Right lobe of liver (tissue), 6 donors: ENCODE data around the gene LAPTM5. TPM values are rescaled to one million over a fixed set of nuclear protein-coding genes. Genes with fewer than 3 reads are reported as not detected.

ENCODE experiments used
- ATAC-seq, 4 donors: fragments of 200-7000 bp; cut with Tn5 transposase; one replicate each; pipeline ENCODE4 v1.9.1; 2020; ENCODE audit warnings: mild to moderate bottlenecking in 4 of 4, moderate library complexity in 4 of 4
- DNase-seq, 3 donors: peaks; one replicate each; pipeline ENCODE4 v3.0.0-alpha.2; 2020
- H3K27ac ChIP-seq, 3 donors: fragments of 200-600 bp; one replicate each; pipeline ENCODE4 v1.8.0; 2022
- H3K27me3 ChIP-seq, 2 donors: fragments of 200-600 bp; one replicate each; pipeline ENCODE4 v1.8.0; 2022
- H3K36me3 ChIP-seq, 4 donors: fragments of 200-600 bp; sonication (generic) in 1 of 4; one replicate each; pipeline versions ENCODE4 v1.5.1 to v1.8.0; 2017 to 2022; ENCODE audit warnings: control low read depth in 1 of 4
- H3K4me1 ChIP-seq, 4 donors: fragments of 200-600 bp; sonication (generic) in 1 of 4; one replicate each; pipeline versions ENCODE4 v1.5.1 to v1.8.0; 2017 to 2022; ENCODE audit warnings: control low read depth in 1 of 4
- H3K4me3 ChIP-seq, 3 donors: fragments of 200-600 bp; one replicate each; pipeline ENCODE4 v1.8.0; 2022
- H3K9me3 ChIP-seq, 4 donors: fragments of 200-600 bp; sonication (generic) in 1 of 4; one replicate each; pipeline versions ENCODE4 v1.5.1 to v1.8.0; 2017 to 2022; ENCODE audit warnings: control low read depth in 1 of 4
- POLR2A ChIP-seq: fragments of 450-650 bp; IDR thresholded peaks from one replicate; pipeline ENCODE4 v1.6.1; 2017; ENCODE audit warnings: antibody characterized with exemption, mild to moderate bottlenecking
- WGBS: methylation state at CpG from one replicate; pipeline ENCODE4 v1.1.6; 2018; ENCODE audit warnings: low coverage, low lambda C conversion rate; ENCODE audit not compliant: insufficient coverage; ENCODE audit errors: missing lambda C conversion rate; 5-methylcytosine and 5-hydroxymethylcytosine counted together
- intact Hi-C, 2 donors: fragments of 100-400 bp; cut with DNase I; formaldehyde crosslinking; loops; one replicate each; pipeline versions ENCODE4 v1.11.2 to v1.14.1; 2022
- total RNA-seq, 6 experiments: library from RNA; depleted of rRNA in 2 of 6; stranded (reverse); fragments of >200 nt in 2 of 6; fragmentation: NEBNext Ultra II Directional in 3 of 6; extraction: Animal tissue kit (Norgen Biotek cat#: 25700) in 3 of 6; gene quantifications; one replicate each; pipeline versions ENCODE4 v1.1.0 to v1.2.4, GENCODE V29; 2016 to 2023
- TF ChIP-seq, protein P1 (sequence below), 4 donors: fragments of 200-600 bp in 3 of 4; fragments of 450-650 bp in 1 of 4; IDR thresholded peaks; one replicate each; pipeline versions ENCODE4 v1.5.1 to v1.8.0; 2016 to 2022; ENCODE audit warnings: antibody characterized with exemption in 4 of 4, mild to moderate bottlenecking in 2 of 4
- donor health status: DM: no; HTN: yes; CAD: no.
- donor health status: DM: no; HTN: no; CAD: no.
- donor health status: DM: no; HTN: no; CAD: no.
- donor health status: DM: no; HTN: yes; CAD: no.
- donor health status: DM: no; HTN: yes; CAD: no.

LAPTM5 gene
- total RNA-seq, 6 experiments from 2014 or later: 21.2 to 81.0 (median 29.8) TPM

DNA sequence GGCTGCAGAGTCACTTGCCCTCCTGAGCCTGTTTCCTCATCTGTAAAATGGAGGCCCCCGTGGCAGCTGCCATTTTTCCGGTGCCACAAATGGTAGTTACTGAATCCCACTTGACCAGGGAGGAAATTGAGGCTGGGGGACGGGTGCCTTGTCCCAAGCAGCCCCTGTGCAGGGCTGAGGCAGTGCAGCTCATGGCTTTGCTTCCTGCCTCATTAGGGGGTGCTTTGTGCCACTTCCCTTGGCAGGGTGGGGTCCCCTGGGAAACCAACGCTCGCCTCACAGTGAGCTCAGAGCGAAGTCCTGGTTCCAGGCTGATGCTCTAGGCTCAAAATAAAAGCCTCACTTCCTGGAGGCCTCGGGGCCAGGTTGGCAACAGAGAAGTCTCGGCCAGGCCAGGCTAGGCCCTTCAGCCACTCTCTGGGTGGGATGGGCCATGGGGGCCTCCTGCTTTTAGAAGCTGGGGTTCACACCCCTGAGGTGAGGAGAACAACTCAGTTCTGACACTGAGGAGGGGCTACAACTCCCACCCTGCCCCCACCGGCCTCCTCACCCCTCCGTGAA lies 6.8 kb downstream of the LAPTM5 start:
- Histone ChIP-seq H3K27me3 (no peaks in the 10 kb centered on the region), H3K36me3 (no peaks in the 10 kb centered on the region), H3K27ac (no peak overlapping the region), H3K9me3 (no peaks in the 10 kb centered on the region), H3K4me3 (no peak overlapping the region), H3K4me1 (peaks cover 0 to 2% (median 0%) of the 10 kb centered on the region in 4 donors)
- 40% methylated on average over 1 of the region's 10 CpGs for WGBS
- ATAC-seq: no peak
- no peak for TF ChIP-seq POLR2A
- TF ChIP-seq, protein P1, sequence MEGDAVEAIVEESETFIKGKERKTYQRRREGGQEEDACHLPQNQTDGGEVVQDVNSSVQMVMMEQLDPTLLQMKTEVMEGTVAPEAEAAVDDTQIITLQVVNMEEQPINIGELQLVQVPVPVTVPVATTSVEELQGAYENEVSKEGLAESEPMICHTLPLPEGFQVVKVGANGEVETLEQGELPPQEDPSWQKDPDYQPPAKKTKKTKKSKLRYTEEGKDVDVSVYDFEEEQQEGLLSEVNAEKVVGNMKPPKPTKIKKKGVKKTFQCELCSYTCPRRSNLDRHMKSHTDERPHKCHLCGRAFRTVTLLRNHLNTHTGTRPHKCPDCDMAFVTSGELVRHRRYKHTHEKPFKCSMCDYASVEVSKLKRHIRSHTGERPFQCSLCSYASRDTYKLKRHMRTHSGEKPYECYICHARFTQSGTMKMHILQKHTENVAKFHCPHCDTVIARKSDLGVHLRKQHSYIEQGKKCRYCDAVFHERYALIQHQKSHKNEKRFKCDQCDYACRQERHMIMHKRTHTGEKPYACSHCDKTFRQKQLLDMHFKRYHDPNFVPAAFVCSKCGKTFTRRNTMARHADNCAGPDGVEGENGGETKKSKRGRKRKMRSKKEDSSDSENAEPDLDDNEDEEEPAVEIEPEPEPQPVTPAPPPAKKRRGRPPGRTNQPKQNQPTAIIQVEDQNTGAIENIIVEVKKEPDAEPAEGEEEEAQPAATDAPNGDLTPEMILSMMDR (IDR thresholded peaks at IDR 0.05): no peak
- intact Hi-C loops: no loop called here
- DNase-seq: no peak

DNA sequence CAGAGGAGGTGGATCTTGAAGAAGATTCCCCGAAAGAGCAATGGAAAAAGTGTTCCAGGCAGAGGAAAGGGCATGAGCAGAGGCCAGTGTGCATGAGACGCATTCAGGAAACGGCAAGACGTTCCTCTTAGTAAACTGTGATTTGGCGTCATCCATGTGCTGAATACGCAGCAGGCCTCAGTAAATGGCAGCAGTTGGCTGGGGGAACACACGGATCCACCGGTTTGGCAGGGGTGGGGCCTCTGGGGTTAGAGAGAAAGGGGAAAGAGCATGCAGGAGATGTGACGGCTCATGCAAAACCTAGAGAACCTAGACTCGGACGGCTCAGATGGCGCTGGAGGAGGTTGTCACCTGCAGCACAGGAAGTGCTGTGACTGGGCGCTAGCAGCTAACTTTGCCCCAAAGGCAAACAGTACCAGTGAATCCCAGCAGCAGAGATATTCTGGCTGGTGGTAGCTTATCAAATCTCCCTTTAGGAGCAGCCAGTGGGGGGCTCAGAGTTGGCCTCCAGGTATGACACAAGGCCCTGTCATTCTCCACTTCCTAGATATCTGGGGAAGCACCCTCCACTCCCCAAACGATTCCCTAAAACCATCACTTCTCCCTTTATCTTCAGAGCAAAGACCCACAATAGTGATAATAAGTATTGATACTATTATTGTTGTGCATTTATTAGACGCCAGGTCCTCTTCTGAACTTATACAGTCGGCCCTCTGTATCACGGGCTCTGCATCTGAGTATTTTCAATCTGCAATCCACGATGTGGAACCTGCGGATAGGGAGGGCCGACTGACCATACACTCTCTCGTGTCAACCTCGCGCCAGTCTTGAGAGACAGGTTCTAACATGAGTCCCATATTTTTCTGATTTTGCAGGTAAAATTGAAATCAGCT lies 7.6 kb downstream of the LAPTM5 start:
- Histone ChIP-seq H3K4me1 (peaks cover 0 to 2% (median 0%) of the 10 kb centered on the region in 4 donors), H3K36me3 (no peaks in the 10 kb centered on the region), H3K27me3 (no peaks in the 10 kb centered on the region), H3K9me3 (no peaks in the 10 kb centered on the region), H3K4me3 (no peak overlapping the region), H3K27ac (no peak overlapping the region)
- intact Hi-C loops: no loop called here
- TF ChIP-seq, protein P1 (IDR thresholded peaks at IDR 0.05): no peak
- TF ChIP-seq POLR2A: no peak
- DNase-seq (no peak), ATAC-seq (peak in 1 of 4 donors; percentile 9)
- WGBS: 63% methylated on average over 21 of the region's 23 CpGs

DNA sequence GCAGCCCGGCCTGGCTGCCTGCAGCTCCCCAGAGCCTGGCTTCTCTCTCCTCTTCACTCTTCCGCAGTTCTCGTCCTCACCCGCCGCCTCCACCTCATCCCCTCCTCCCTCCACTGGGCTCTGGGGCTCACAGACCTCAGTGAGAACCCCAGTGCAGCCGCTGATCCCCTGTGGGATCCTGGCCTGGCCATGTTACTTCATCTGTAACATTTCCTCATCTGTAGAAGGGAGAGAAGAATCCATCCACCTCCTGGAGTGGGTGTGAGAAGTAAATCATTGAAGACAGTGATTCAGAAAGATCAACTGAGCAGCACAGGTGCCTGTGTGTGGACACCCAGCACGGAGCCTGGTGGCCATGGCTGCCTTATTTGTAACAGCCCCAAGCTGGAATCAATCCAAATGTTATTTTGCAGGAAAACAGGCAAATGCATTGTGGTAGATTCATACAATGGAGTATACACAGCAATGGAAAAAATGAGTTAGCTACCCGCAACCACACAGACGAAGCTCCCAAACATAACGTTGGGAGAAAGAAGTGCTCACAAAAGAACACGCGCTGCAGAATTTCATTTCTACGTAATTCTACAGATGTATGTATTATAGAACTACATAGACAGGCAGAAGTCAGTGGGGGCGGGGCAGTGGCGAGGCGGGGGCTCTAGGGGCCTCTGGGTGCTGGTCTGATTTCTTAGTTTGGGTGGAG lies 8.7 kb downstream of the LAPTM5 start:
- Histone ChIP-seq H3K36me3 (no peaks in the 10 kb centered on the region), H3K27ac (no peak overlapping the region), H3K4me3 (no peak overlapping the region), H3K9me3 (no peaks in the 10 kb centered on the region), H3K4me1 (peaks cover 0 to 2% (median 0%) of the 10 kb centered on the region in 4 donors), H3K27me3 (no peaks in the 10 kb centered on the region)
- ATAC-seq: no peak
- intact Hi-C loops: no loop called here
- WGBS: 80% methylated on average over 16 of the region's 16 CpGs
- no peak for DNase-seq
- TF ChIP-seq, protein P1 (IDR thresholded peaks at IDR 0.05): no peak
- TF ChIP-seq POLR2A: no peak

DNA sequence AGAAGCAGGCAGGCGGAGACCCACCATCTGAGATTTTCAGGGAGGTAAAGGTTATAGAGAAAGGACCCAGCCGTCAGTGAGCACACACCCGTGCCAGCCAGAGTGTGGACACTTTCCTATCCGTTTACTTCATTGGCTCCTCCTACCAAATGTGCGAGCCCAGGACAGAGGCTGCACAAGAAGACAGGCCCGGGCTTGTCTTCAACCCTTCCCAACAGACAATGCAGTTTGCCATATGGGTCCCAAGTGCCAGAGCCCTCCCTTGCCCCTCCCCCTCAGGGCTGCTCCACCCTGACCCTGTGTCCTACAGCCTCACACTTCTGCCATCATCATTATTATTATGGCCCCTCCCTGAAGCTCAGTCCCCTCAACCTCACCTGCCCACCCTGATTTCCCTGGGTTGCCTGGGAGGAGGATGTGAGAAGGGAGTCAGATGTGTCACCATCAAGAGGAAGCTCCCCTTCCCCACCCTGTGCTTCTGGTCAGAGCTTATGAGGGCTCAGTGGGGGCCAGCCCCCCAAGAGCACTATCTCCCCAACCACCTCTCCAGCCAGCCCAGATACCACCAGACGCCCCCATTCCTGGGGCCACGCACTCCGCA lies 9.4 kb downstream of the LAPTM5 start:
- ATAC-seq (no peak), DNase-seq (no peak)
- no peaks in the 10 kb centered on the region for H3K27me3 ChIP-seq
- H3K4me1 ChIP-seq: no peaks in the 10 kb centered on the region
- TF ChIP-seq, protein P1 (IDR thresholded peaks at IDR 0.05): no peak
- TF ChIP-seq POLR2A: no peak
- H3K27ac ChIP-seq: no peak overlapping the region
- no peaks in the 10 kb centered on the region for H3K36me3 ChIP-seq
- intact Hi-C loops: no loop called here
- H3K9me3 ChIP-seq: no peaks in the 10 kb centered on the region
- 100% methylated on average over 2 of the region's 9 CpGs for WGBS
- H3K4me3 ChIP-seq: no peak overlapping the region
